Measurements from ENCODE around the gene MYL11. TPM values are rescaled to one million over a fixed set of nuclear protein-coding genes. Genes with fewer than 3 reads are reported as not detected.
"Not testable (repeated sequence)": the region's sequence is repeated elsewhere in the genome, so short reads cannot be mapped to it uniquely, and the experiment has no call there.

Gene MYL11
- total RNA-seq, 2 experiments from 2014 or later = 1.0 TPM; not detected in 1

DNA sequence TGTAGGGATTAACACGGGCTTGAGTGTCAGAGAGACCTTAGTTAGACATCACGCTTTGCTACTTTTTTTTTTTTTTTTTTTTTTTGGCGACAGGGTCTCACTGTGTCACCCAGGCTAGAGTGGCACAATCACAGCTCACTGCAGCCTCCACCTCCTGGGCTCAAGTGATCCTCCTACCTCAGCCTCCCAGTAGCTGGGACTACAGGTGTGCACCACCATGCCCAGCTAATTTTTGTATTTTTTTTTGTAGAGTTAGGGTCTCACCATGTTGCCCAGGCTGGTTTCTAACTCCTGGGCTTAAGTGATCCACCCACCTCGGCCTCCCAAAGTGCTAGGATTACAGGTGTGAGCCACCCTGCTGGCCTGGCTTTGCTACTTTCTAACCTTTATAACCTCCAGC is 22.0 kb downstream of the MYL11 start:
- CTCF ChIA-PET = interaction anchor here (1.3 to 8.2 kb wide), 4 partner anchors 12 to 232 kb away, joined by 3 to 73 read pairs (median 15); partner anchors contain the start of genes SEPTIN1 and ZNF771
- Mint-ChIP-seq H3K4me1 (peaks cover 50% of the 10 kb centered on the region), H3K4me3 (peak overlapping the region; percentile 41), H3K27ac (peak overlapping the region; percentile 14)
- ATAC-seq; DNase-seq; H3K36me3 Mint-ChIP-seq; H3K9me3 Mint-ChIP-seq (ENCODE audit: low read depth); H3K27me3 Mint-ChIP-seq: not testable (repeated sequence)

DNA sequence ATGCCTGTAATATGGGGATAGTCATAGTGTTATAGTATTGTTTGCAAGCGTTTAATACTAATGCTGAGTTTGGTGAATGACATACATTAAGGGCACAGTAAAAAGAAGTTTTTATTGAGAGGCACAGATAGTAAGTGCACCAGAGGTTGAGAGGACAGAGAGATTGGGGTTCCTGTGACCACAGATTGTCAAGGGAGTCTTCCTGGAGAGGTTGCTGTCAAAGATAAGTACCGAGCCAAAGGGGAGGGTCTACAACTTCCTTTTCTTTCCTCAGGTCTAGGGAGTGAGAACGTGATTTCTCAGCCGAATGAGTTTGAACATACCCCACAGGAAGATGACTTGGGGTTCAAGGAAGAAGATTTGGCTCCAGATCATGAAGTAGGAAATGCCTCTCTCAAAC is 22.5 kb downstream of the MYL11 start:
- Mint-ChIP-seq H3K27me3 (peaks cover 10% of the 10 kb centered on the region), H3K27ac (peak overlapping the region; percentile 14), H3K4me3 (peak overlapping the region; percentile 41), H3K36me3 (peaks cover 8% of the 10 kb centered on the region), H3K4me1 (peaks cover 52% of the 10 kb centered on the region), H3K9me3 (ENCODE audit: low read depth) (no peaks in the 10 kb centered on the region)
- ATAC-seq = no peak
- CTCF ChIA-PET = interaction anchor here (0.7 to 8.2 kb wide), 4 partner anchors 12 to 307 kb away, joined by 4 to 73 read pairs (median 14); partner anchors contain the start of genes SEPTIN1 and ZNF771
- no peak for DNase-seq

DNA sequence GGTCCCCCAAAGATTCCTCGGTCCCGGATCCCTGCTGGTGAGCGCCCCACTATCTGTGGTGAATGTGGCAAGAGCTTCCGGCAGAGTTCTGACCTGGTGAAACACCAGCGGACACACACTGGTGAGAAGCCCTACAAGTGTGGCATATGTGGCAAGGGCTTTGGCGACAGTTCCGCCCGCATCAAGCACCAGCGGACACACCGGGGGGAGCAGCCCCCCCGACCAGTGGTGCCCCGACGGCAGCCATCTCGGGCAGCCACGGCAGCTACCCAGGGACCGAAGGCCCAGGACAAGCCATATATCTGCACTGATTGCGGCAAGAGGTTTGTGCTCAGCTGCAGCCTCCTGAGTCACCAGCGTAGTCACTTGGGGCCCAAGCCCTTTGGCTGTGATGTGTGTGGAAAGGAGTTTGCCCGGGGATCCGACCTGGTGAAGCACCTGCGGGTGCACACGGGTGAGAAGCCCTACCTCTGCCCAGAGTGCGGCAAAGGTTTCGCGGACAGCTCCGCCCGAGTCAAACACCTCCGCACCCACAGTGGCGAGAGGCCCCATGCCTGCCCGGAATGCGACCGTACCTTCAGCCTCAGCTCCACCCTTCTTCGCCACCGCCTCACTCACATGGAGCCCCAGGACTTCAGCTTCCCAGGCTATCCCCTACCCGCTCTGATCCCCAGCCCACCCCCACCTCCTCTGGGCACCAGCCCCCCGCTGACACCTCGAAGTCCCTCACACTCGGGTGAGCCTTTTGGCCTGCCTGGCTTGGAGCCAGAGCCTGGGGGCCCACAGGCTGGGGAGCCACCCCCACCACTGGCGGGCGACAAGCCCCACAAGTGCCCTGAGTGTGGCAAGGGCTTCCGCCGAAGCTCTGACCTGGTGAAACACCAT is 23.4 kb downstream of the MYL11 start:
- DNase-seq (no peak), ATAC-seq (no peak)
- Mint-ChIP-seq H3K4me1 (peaks cover 52% of the 10 kb centered on the region), H3K27me3 (peaks cover 14% of the 10 kb centered on the region), H3K4me3 (no peak overlapping the region), H3K9me3 (ENCODE audit: low read depth) (no peaks in the 10 kb centered on the region), H3K36me3 (peaks cover 8% of the 10 kb centered on the region), H3K27ac (no peak overlapping the region)
- CTCF ChIA-PET = interaction anchor here (0.7 to 8.2 kb wide), 3 partner anchors 11 to 308 kb away, joined by 4 to 73 read pairs (median 7); partner anchors contain the start of genes SEPTIN1 and ZNF771

DNA sequence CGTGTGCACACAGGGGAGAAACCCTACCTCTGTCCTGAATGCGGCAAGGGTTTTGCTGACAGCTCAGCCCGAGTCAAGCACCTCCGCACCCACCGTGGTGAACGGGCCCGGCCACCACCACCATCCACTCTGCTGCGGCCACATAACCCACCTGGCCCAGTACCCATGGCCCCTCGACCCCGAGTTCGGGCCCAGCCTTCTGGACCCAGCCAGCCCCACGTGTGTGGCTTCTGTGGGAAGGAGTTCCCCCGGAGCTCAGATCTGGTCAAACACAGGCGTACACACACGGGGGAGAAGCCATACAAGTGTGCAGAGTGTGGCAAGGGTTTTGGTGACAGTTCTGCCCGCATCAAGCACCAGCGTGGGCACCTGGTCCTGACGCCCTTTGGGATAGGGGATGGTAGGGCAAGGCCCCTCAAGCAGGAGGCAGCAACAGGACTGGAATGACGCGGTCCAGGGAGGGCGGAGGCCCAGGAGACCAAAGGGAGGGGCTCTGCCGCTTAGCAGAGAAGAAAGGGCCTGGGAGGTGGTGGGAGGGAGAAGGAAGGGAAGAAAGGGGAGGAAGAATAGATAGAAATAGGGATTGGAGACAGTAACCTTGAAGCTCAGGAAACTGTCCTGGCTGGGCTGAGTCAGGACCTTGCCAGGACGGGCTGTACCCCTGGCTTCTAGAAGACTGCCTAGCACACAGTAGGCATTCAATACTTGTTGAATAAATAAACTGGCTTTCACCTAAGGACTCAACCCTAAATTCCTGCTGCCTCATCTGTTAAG is 24.2 kb downstream of the MYL11 start:
- Mint-ChIP-seq H3K27me3 (peaks cover 17% of the 10 kb centered on the region), H3K9me3 (ENCODE audit: low read depth) (no peaks in the 10 kb centered on the region), H3K27ac (no peak overlapping the region), H3K36me3 (peaks cover 8% of the 10 kb centered on the region), H3K4me1 (peaks cover 52% of the 10 kb centered on the region), H3K4me3 (no peak overlapping the region)
- DNase-seq = no peak
- CTCF ChIA-PET = interaction anchor here (0.7 to 8.2 kb wide), 6 partner anchors 9 to 30 kb away, joined by 3 to 73 read pairs (median 6); partner anchors contain the start of genes SEPTIN1 and ZNF771
- no peak for ATAC-seq

DNA sequence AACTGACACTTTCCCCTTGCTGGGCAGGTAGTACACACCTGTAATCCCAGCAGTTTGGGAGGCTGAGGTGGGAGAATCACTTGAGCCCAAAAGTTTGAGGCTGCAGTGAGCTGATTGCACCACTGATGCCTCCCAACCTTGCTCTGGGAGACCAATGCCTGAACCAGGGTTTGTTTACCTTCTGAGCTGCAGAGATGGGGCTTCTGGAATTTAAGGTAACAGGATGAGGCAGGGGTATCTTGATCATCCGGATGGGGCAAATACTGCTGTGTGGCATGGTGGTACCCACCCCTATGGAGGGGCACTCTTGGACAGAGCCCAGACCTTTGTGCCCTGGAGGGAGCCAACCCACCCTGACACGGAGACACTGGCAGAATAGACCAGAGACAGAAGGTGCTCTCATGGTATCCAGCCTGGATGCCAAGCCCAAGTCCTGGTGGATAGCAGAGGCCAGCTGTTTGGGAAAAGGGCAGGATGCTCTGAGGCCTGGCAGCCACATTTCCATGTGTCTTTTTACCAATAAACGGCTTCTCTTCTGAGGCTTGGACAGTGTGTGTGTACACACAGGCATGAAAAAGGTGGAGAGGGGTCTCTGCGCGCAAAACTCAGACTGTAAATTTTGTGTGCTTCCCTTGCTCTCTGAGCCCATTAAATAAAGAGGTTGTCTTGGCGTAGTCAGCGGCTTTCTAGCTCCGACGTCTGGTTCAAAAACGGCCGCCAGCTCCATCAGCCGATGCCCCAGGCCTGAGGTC is 25.0 kb downstream of the MYL11 start:
- DNase-seq (no peak), ATAC-seq (no peak)
- no peaks in the 10 kb centered on the region for H3K9me3 Mint-ChIP-seq (ENCODE audit: low read depth)
- H3K27ac Mint-ChIP-seq = peak overlapping the region; percentile 72
- peaks cover 20% of the 10 kb centered on the region for H3K27me3 Mint-ChIP-seq
- H3K4me1 Mint-ChIP-seq = peaks cover 49% of the 10 kb centered on the region
- peak overlapping the region; percentile 79 for H3K4me3 Mint-ChIP-seq
- CTCF ChIA-PET = interaction anchor here (0.7 to 8.2 kb wide), 6 partner anchors 9 to 31 kb away, joined by 3 to 73 read pairs (median 6); partner anchors contain the start of gene ZNF771
- peaks cover 8% of the 10 kb centered on the region for H3K36me3 Mint-ChIP-seq

DNA sequence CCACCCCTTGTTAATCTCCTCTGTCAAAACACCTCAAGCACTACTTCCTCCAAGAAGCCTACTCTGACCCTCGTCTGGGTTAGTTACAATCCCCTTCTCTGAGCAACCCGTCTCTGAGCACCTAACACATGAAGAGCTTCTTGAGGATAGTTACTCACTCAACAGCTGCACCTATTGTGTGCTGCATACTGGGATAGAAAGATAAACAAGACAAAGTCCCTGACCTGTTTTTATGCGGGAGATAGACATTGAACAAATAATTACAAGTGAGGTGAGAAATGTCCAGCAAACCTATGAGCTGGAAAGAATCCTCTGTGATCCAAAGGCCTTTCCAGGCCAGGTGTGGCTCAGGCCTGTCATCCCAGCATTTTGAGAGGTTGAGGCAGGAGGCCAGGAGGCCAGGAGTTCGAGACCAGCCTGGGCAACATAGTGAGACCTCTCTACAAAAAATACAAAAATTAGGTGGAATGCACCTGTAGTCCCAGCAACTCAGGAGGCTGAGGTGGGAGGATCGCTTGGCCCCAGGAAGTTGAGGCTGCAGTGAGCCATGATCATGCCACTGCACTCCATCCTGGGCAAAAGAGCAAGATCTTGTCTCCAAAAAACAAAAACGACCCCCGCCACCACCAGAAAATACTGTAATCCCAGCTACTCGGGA is 27.3 kb downstream of the MYL11 start:
- H3K4me3 Mint-ChIP-seq = peak overlapping the region; percentile 0
- H3K27ac Mint-ChIP-seq = no peak overlapping the region
- peaks cover 8% of the 10 kb centered on the region for H3K36me3 Mint-ChIP-seq
- DNase-seq (no peak), ATAC-seq (no peak)
- peaks cover 45% of the 10 kb centered on the region for H3K4me1 Mint-ChIP-seq
- peaks cover 20% of the 10 kb centered on the region for H3K27me3 Mint-ChIP-seq
- H3K9me3 Mint-ChIP-seq (ENCODE audit: low read depth) = no peaks in the 10 kb centered on the region
- CTCF ChIA-PET = interaction anchor here (8.2 kb wide), 1 partner anchor 7 kb away, joined by 73 read pairs; the partner anchor contains the start of gene ZNF771

DNA sequence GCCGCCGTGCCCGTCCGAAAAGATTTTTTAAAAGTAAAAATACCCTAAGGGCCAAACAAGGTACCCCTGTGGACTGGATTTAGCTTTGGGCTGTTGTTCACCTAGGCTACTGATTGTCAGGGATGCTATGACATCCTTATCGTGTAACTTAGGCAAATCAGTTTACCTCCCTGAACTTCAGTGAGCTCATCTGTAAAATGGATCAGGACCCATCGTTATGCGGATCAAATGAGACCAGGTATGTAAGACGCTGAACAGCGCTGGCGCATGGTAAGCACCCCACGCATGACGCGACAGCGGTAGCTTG is 32.1 kb downstream of the MYL11 start:
- peaks cover 11% of the 10 kb centered on the region for H3K27me3 Mint-ChIP-seq
- CTCF ChIA-PET = interaction anchor here (1.1 to 8.1 kb wide), 16 partner anchors 9 to 341 kb away, joined by 3 to 73 read pairs (median 10); partner anchors contain the start of genes ALDOA, DCTPP1, SEPTIN1 and TBC1D10B
- no peaks in the 10 kb centered on the region for H3K9me3 Mint-ChIP-seq (ENCODE audit: low read depth)
- H3K4me1 Mint-ChIP-seq = peaks cover 27% of the 10 kb centered on the region
- peak overlapping the region; percentile 79 for H3K4me3 Mint-ChIP-seq
- peak overlapping the region; percentile 82 for H3K27ac Mint-ChIP-seq
- DNase-seq (no peak), ATAC-seq (no peak)
- H3K36me3 Mint-ChIP-seq = peaks cover 2% of the 10 kb centered on the region

DNA sequence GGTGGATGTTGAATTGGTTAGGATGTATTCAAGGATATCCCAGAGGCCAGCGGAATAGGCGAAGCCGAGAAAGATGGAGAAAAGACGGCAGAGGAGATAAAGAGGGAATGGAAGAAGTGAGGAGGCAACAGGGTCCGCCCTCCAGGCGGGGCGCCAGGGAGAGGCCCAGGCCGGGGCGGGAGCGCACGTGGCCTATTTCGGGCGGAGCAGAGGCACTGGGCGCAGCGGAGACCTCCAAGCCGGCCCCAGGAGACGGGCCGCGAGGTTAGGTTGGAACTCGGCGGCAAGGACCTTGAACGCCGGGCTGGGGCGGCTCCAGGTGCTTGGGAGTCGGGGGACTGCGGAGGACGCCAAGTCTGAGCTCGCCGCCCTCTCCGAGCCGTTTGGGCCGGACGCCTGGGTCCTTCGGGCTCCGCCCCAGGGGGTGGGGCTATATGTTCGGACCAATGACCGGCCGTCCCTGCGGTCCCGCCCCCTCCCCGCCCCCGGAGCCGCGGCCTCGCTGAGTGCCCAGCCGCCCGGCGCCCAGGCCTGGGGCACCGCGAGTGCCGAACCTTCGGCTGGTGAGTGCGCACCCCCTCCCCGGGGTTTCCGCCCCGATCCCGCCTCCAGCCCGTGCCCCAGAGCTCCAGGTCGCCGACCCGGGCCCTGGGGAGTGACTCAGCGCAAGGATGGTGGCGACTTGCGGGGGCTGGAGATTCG is 32.7 kb downstream of the MYL11 start, which contains the start of gene ZNF771:
Gene ZNF771, plus strand, starts transcription at position 505 of the 702 bp plus-strand sequence. CDS start 448 bp downstream, outside the sequence.
- peak within 1 kb of the TSS; percentile 79 for H3K4me3 Mint-ChIP-seq
- H3K27ac Mint-ChIP-seq = peak within 1 kb of the TSS; percentile 82
- peaks cover 6% of the 10 kb centered on the region for H3K36me3 Mint-ChIP-seq
- DNase-seq (peak; percentile 94), ATAC-seq (peak; percentile 92)
- no peaks in the 10 kb centered on the region for H3K9me3 Mint-ChIP-seq (ENCODE audit: low read depth)
- peaks cover 31% of the 10 kb centered on the region for H3K4me1 Mint-ChIP-seq
- peaks cover 10% of the 10 kb centered on the region for H3K27me3 Mint-ChIP-seq
- CTCF ChIA-PET = interaction anchor here (1.0 to 8.1 kb wide), 20 partner anchors 9 to 342 kb away, joined by 3 to 73 read pairs (median 4); partner anchors contain the start of genes ALDOA, DCTPP1, SEPTIN1 and TBC1D10B

DNA sequence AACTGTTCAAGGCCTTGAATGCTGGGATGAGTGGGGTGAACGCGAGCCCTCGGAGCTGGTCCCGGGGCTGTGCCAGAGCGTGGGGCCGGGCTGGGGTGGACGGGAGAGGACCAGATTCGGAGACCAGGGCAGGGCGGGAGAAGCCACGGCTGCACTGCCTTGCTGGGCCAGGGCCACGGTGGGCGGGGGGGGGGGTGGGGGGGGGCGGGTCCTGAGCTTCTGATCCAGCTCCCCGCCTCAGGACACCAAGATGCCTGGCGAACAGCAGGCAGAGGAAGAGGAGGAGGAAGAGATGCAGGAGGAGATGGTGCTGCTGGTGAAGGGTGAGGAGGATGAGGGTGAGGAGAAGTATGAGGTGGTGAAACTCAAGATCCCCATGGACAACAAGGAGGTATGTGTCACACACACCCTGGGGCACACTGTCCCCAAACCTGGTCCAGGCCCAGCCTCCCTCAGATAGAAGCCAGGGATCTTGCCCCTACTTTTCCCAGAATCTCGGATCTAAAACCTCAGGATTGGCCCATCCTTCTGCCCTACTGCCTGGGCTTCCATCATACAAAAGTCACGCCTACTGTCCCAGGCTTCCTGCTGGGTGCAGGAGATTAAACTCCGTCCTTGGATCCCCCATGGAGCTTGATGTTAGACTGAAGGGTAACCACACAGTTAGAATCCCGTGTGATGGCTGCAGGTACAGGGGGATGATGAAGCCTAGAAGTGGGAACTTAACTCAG is 33.4 kb downstream of the MYL11 start:
- ATAC-seq = no peak
- peak overlapping the region; percentile 79 for H3K4me3 Mint-ChIP-seq
- H3K36me3 Mint-ChIP-seq = peaks cover 6% of the 10 kb centered on the region
- peaks cover 32% of the 10 kb centered on the region for H3K4me1 Mint-ChIP-seq
- DNase-seq = no peak
- peak overlapping the region; percentile 38 for H3K27ac Mint-ChIP-seq
- CTCF ChIA-PET = interaction anchor here (0.6 to 8.1 kb wide), 19 partner anchors 9 to 316 kb away, joined by 3 to 73 read pairs (median 9); partner anchors contain the start of genes DCTPP1, SEPTIN1, TBC1D10B and TBX6
- H3K27me3 Mint-ChIP-seq = peaks cover 6% of the 10 kb centered on the region
- H3K9me3 Mint-ChIP-seq (ENCODE audit: low read depth) = no peaks in the 10 kb centered on the region

DNA sequence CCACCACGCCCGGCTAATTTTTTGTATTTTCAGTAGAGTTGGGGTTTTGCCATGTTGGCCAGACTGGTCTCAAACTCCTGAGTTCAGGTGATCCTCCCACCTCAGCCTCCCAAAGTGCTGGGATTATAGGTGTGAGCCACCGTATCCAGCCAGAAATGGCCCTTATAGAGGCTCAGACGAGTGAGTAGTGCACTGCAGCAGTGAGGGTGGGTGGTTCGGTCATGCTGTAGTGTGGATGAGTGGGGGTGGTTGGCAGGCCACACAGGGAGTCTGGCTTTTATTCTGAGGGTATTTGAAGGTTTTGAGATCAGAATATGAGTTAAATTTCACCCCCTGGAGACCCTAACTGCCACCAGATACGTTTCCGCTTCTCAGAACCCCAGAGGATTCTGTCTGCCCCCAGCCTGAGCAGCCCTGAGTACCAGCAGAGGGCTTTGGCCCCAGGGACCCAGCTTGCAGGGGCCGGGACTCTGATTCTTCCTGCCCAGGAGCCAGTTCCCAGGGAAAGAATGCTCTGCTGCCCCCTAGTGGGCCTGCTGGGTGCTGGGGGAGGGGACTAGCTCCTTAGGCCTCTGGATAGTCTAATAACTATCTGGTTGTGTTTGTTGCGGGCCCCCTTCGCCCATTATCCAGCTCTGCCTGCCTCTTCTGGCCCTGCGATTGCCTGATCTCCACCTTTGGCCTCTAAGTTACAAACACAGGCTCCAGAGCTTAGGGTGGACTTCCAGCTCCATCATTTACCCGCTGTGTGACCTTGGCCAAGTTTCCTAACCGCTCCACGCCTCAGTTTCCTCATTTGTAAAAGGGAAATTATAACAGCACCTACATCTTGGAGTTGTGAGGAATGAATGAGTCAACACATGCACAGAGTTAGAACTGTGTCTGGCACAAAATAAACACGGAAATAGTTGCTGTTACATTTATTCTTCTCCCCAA is 34.8 kb downstream of the MYL11 start:
- H3K36me3 Mint-ChIP-seq = peaks cover 12% of the 10 kb centered on the region
- CTCF ChIA-PET = interaction anchor here (0.6 to 8.1 kb wide), 37 partner anchors 10 to 377 kb away, joined by 3 to 73 read pairs (median 6); partner anchors contain the start of genes CD2BP2, CORO1A, DCTPP1 and GDPD3
- ATAC-seq = peak; percentile 60
- peak overlapping the region; percentile 54 for H3K27ac Mint-ChIP-seq
- peaks cover 37% of the 10 kb centered on the region for H3K4me1 Mint-ChIP-seq
- peak overlapping the region; percentile 5 for H3K4me3 Mint-ChIP-seq
- no peaks in the 10 kb centered on the region for H3K27me3 Mint-ChIP-seq
- no peaks in the 10 kb centered on the region for H3K9me3 Mint-ChIP-seq (ENCODE audit: low read depth)
- peak; percentile 94 for DNase-seq
